Fibroblast of villous mesenchyme (primary cell): ENCODE results near the gene EHBP1. TPM values are rescaled to one million over a fixed set of nuclear protein-coding genes. Genes with fewer than 3 reads are reported as not detected.

Experiments
- DNase-seq: peaks from one replicate; pipeline ENCODE4 v3.0.0-alpha.2; 2010; ENCODE audit warnings: low read depth
- H3K4me3 ChIP-seq: 2 replicates; pipeline ENCODE4 v1.5.1; 2011; ENCODE audit warnings: low read depth, mild to moderate bottlenecking, low read length
- CTCF ChIP-seq: IDR thresholded peaks from 2 replicates; pipeline ENCODE4 v1.5.1; 2012; ENCODE audit warnings: low read depth, mild to moderate bottlenecking, low read length; ENCODE audit not compliant: insufficient read depth
- total RNA-seq: library from RNA; depleted of rRNA; stranded (reverse); fragments of >200 nt; gene quantifications from 2 replicates; pipeline ENCODE4 v1.2.3, GENCODE V29; 2012

Gene EHBP1
- total RNA-seq, 1 donor, result 140 TPM

- H3K4me3 ChIP-seq, result no peak overlapping the region
- no peak for DNase-seq
- TF ChIP-seq CTCF, result no peak
Measured at GRCh38 chr2:62944362-62944761, 238.8 kb downstream of the EHBP1 start.

GRCh38 chr2:62947403-62947802 lies 241.9 kb downstream of the EHBP1 start:
- no peak for TF ChIP-seq CTCF
- no peak for DNase-seq

GRCh38 chr2:62956651-62957050 lies 251.1 kb downstream of the EHBP1 start:
- DNase-seq, result no peak
- no peak for TF ChIP-seq CTCF
- H3K4me3 ChIP-seq, result no peak overlapping the region

More at GRCh38 chr2:62947403-62947802, 241.9 kb downstream of the EHBP1 start:
- H3K4me3 ChIP-seq, result no peak overlapping the region

GRCh38 chr2:62958206-62958605 lies 252.7 kb downstream of the EHBP1 start:
- H3K4me3 ChIP-seq, result no peak overlapping the region
- no peak for TF ChIP-seq CTCF
- no peak for DNase-seq

- DNase-seq, result no peak
- TF ChIP-seq CTCF, result no peak
- no peak overlapping the region for H3K4me3 ChIP-seq
Measured at GRCh38 chr2:62964050-62964449, 258.5 kb downstream of the EHBP1 start.

GRCh38 chr2:62964671-62965070 lies 259.2 kb downstream of the EHBP1 start:
- no peak for TF ChIP-seq CTCF
- no peak overlapping the region for H3K4me3 ChIP-seq
- no peak for DNase-seq

GRCh38 chr2:62966991-62967390 lies 261.5 kb downstream of the EHBP1 start:
- no peak overlapping the region for H3K4me3 ChIP-seq
- TF ChIP-seq CTCF, result no peak
- DNase-seq, result no peak
